GM23338 (cell line): ENCODE results near the gene KLF14. TPM values are rescaled to one million over a fixed set of nuclear protein-coding genes. Genes with fewer than 3 reads are reported as not detected.

Experiments used
- ATAC-seq: fragments of 200-7000 bp; cut with Tn5 transposase; 3 replicates; pipeline ENCODE4 v1.9.1; 2020
- DNase-seq: peaks from one replicate; pipeline ENCODE4 v3.0.0-alpha.2; 2015; ENCODE audit warnings: low spot score
- H2AFZ ChIP-seq: fragments of 200-600 bp; sonication (generic); 2 replicates; pipeline ENCODE4 v1.8.0; 2016; ENCODE audit warnings: antibody characterized with exemption, mild to moderate bottlenecking, moderate library complexity
- H3F3A ChIP-seq: fragments of 200-600 bp; sonication (generic); replicated peaks from 2 replicates; pipeline ENCODE4 v1.8.0; 2017; ENCODE audit warnings: antibody characterized with exemption, mixed run types, low read depth
- H3K27ac ChIP-seq: fragments of 200-600 bp; sonication (generic); 2 replicates; pipeline ENCODE4 v1.6.1; 2016; ENCODE audit warnings: low read depth
- H3K27me3 ChIP-seq: fragments of 200-600 bp; sonication (generic); 2 replicates; pipeline ENCODE4 v1.8.0; 2016; ENCODE audit warnings: mild to moderate bottlenecking, mixed run types, moderate library complexity; ENCODE audit not compliant: insufficient read depth
- H3K36me3 ChIP-seq: fragments of 200-600 bp; sonication (generic); 2 replicates; pipeline ENCODE4 v1.8.0; 2016; ENCODE audit warnings: mild to moderate bottlenecking; ENCODE audit not compliant: insufficient read depth
- H3K4me1 ChIP-seq: fragments of 200-600 bp; sonication (generic); 2 replicates; pipeline ENCODE4 v1.8.0; 2016; ENCODE audit warnings: mild to moderate bottlenecking, moderate library complexity; ENCODE audit not compliant: insufficient read depth
- H3K4me2 ChIP-seq: fragments of 200-600 bp; sonication (generic); 2 replicates; pipeline ENCODE4 v1.7.1; 2017; ENCODE audit warnings: mixed run types
- H3K4me3 ChIP-seq: fragments of 200-600 bp; sonication (generic); 2 replicates; pipeline ENCODE4 v1.6.1; 2016; ENCODE audit warnings: mixed run types
- H3K79me2 ChIP-seq: fragments of 200-600 bp; sonication (generic); replicated peaks from 2 replicates; pipeline ENCODE4 v1.8.0; 2017; ENCODE audit warnings: mild to moderate bottlenecking; ENCODE audit not compliant: insufficient read depth
- H3K9me2 ChIP-seq: fragments of 200-600 bp; sonication (generic); 2 replicates; pipeline ENCODE4 v1.8.0; 2017; ENCODE audit not compliant: insufficient read depth
- H4K20me1 ChIP-seq: fragments of 200-600 bp; sonication (generic); replicated peaks from 2 replicates; pipeline ENCODE4 v1.8.0; 2017; ENCODE audit warnings: mild to moderate bottlenecking; ENCODE audit not compliant: insufficient read depth
- H3K27ac Mint-ChIP-seq: 2 replicates; pipeline ENCODE4 v1.8.0; 2020; ENCODE audit warnings: inconsistent platforms, mild to moderate bottlenecking, moderate library complexity, mixed read lengths
- H3K27me3 Mint-ChIP-seq: 3 replicates; pipeline ENCODE4 v1.8.0; 2022; ENCODE audit warnings: low read depth, mild to moderate bottlenecking, moderate library complexity, mixed read lengths, inconsistent platforms; ENCODE audit not compliant: insufficient read depth, poor library complexity
- H3K36me3 Mint-ChIP-seq: 3 replicates; pipeline ENCODE4 v1.8.0; 2021; ENCODE audit warnings: low read depth, mild to moderate bottlenecking, inconsistent platforms, moderate library complexity, mixed read lengths
- H3K4me1 Mint-ChIP-seq: 3 replicates; pipeline ENCODE4 v1.8.0; 2020; ENCODE audit warnings: mild to moderate bottlenecking, inconsistent platforms, mixed read lengths
- H3K4me3 Mint-ChIP-seq: 3 replicates; pipeline ENCODE4 v1.8.0; 2021; ENCODE audit warnings: moderate library complexity, mild to moderate bottlenecking, inconsistent platforms, mixed read lengths
- H3K9me3 Mint-ChIP-seq: 3 replicates; pipeline ENCODE4 v1.8.0; 2020; ENCODE audit warnings: moderate library complexity, mild to moderate bottlenecking, inconsistent platforms, mixed read lengths
- CREB1 ChIP-seq: fragments of 250-450 bp; sonication (Bioruptor Pico); IDR thresholded peaks from 2 replicates; pipeline ENCODE4 v1.5.0; 2020; ENCODE audit warnings: low read depth, mild to moderate bottlenecking, moderate library complexity
- EZH2 ChIP-seq: fragments of 200-600 bp; sonication (generic); IDR thresholded peaks from one replicate; pipeline ENCODE4 v1.8.0; 2017; ENCODE audit warnings: antibody characterized with exemption, mild to moderate bottlenecking, low read depth; ENCODE audit not compliant: unreplicated experiment
- EZH2phosphoT487 ChIP-seq: fragments of 200-600 bp; sonication (generic); IDR thresholded peaks from one replicate; pipeline ENCODE4 v1.8.1; 2018; ENCODE audit warnings: antibody characterized with exemption; ENCODE audit not compliant: unreplicated experiment
- JUNB ChIP-seq: IDR thresholded peaks from one replicate; pipeline ENCODE4 v1.6.1; 2016; ENCODE audit warnings: antibody characterized with exemption; ENCODE audit not compliant: unreplicated experiment
- POLR2AphosphoS5 ChIP-seq: IDR thresholded peaks from 2 replicates; pipeline ENCODE4 v1.6.1; 2016; ENCODE audit warnings: antibody characterized with exemption, low read depth
- STAT1 ChIP-seq: IDR thresholded peaks from one replicate; pipeline ENCODE4 v1.6.1; 2016; ENCODE audit warnings: antibody characterized with exemption; ENCODE audit not compliant: unreplicated experiment
- ZNF114 ChIP-seq: fragments of 250-450 bp; sonication (Bioruptor Pico); IDR thresholded peaks from 2 replicates; pipeline ENCODE4 v1.5.0; 2020; ENCODE audit warnings: mild to moderate bottlenecking, moderate library complexity
- ZNF331 ChIP-seq: fragments of 250-450 bp; sonication (Bioruptor Pico); IDR thresholded peaks from 2 replicates; pipeline ENCODE4 v1.5.0; 2020; ENCODE audit warnings: low read depth, mild to moderate bottlenecking, moderate library complexity
- polyA plus RNA-seq: library from polyadenylated mRNA; unstranded; fragments of >200 nt; fragmentation: Nextera tagmentation; extraction: Ambion mirVana; gene quantifications from 2 replicates; pipeline ENCODE4 v1.2.1, GENCODE V29; 2016
- total RNA-seq: library from RNA; depleted of rRNA; stranded (reverse); fragments of >200 nt; shearing (Covaris generic); gene quantifications from 2 replicates; pipeline ENCODE4 v1.2.3, GENCODE V29; 2014
- TF ChIP-seq, protein P1 (sequence below), 2 experiments: fragments of 200-600 bp in 1 of 2; sonication (generic) in 1 of 2; conservative IDR thresholded peaks; 2 replicates each; pipeline versions ENCODE4 v1.5.1 to v1.6.1; 2016 to 2017; ENCODE audit warnings: antibody characterized with exemption in 2 of 2, low read depth in 2 of 2, mild to moderate bottlenecking in 2 of 2, moderate library complexity in 1 of 2
- TF ChIP-seq, protein P2 (sequence below): IDR thresholded peaks from one replicate; pipeline ENCODE4 v1.6.1; 2018; ENCODE audit warnings: antibody characterized with exemption; ENCODE audit not compliant: unreplicated experiment
- TF ChIP-seq, protein P3 (sequence below): fragments of 250-450 bp; sonication (Bioruptor Pico); IDR thresholded peaks from 2 replicates; pipeline ENCODE4 v1.5.0; 2020; ENCODE audit warnings: mild to moderate bottlenecking, moderate library complexity

The KLF14 gene
- total and polyA plus RNA-seq, 2 experiments from 2014 or later = not detected

DNA sequence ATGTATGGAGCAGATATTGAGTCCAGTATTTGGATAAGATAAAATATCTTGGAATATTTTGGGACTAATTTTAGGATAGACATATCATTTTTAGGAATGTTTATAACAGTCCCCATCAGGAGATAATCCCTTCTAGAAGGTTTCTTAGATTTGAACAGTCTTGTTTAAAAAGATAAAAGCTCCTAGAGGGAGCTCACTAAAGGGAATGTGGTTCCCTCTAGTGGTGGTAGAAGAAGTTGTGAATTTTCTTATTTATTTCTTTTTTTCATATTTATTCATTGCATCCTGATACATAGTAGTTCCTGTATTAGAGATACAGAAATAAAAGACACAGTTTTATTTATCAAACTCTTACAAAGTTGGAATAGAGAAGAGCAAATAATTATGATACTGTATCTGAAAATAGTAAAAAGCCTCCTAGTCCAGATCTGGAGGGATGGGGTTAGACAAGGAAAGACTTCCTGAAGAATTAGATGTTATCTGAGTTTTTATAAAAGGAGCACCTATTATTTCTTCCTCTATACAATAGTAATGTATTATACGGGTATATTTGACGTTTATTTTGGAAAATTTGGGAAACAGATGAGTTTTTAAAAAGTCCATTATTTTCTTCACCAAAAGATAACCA, 24.5 kb upstream of the KLF14 start:
- no peaks in the 10 kb centered on the region for H3K4me1 Mint-ChIP-seq
- Histone ChIP-seq H3K4me1 (no peaks in the 10 kb centered on the region), H3K27ac (no peak overlapping the region), H3K27me3 (no peaks in the 10 kb centered on the region), H4K20me1 (no peaks in the 10 kb centered on the region), H3K79me2 (no peaks in the 10 kb centered on the region), H3F3A (no peaks in the 10 kb centered on the region), H2AFZ (no peak overlapping the region), H3K4me3 (no peak overlapping the region), H3K4me2 (no peak overlapping the region), H3K9me2 (no peaks in the 10 kb centered on the region), H3K36me3 (no peaks in the 10 kb centered on the region)
- H3K4me3 Mint-ChIP-seq = no peak overlapping the region
- TF ChIP-seq, protein P1, sequence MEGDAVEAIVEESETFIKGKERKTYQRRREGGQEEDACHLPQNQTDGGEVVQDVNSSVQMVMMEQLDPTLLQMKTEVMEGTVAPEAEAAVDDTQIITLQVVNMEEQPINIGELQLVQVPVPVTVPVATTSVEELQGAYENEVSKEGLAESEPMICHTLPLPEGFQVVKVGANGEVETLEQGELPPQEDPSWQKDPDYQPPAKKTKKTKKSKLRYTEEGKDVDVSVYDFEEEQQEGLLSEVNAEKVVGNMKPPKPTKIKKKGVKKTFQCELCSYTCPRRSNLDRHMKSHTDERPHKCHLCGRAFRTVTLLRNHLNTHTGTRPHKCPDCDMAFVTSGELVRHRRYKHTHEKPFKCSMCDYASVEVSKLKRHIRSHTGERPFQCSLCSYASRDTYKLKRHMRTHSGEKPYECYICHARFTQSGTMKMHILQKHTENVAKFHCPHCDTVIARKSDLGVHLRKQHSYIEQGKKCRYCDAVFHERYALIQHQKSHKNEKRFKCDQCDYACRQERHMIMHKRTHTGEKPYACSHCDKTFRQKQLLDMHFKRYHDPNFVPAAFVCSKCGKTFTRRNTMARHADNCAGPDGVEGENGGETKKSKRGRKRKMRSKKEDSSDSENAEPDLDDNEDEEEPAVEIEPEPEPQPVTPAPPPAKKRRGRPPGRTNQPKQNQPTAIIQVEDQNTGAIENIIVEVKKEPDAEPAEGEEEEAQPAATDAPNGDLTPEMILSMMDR (conservative IDR thresholded peaks at IDR 0.05; ENCODE audit: low read depth in 2 of 2) = peak in 1 of 2 experiments; percentile 91
- TF ChIP-seq EZH2 = no peak
- H3K27me3 Mint-ChIP-seq = peaks cover 3% of the 10 kb centered on the region
- no peak overlapping the region for H3K27ac Mint-ChIP-seq
- no peak; the same call in 1 of the 3 replicates for ATAC-seq
- no peaks in the 10 kb centered on the region for H3K9me3 Mint-ChIP-seq
- H3K36me3 Mint-ChIP-seq = no peaks in the 10 kb centered on the region
- DNase-seq = peak; percentile 68

DNA sequence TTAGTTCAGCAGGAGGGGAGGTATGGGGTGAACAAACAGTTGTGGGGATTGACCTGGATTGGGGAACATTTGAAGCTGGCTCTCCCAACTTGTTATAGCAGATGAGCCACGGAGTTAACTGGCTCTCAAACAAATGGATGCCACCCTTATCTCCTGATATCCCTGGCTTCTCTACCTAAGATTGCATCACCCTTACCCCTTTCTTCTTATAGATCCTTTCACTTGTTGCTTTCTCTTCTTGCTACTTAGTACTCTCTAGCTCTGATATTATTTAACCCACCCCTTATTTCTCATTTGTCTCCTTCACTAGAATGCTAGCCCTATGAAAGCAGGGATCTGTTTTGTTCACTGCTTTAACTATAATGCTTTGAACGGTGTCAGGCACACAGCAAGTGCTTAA, 22.3 kb upstream of the KLF14 start:
- H3K4me2 ChIP-seq = no peak overlapping the region
- Mint-ChIP-seq H3K27me3 (peaks cover 3% of the 10 kb centered on the region), H3K27ac (no peak overlapping the region), H3K36me3 (no peaks in the 10 kb centered on the region), H3K4me1 (no peaks in the 10 kb centered on the region), H3K4me3 (no peak overlapping the region), H3K9me3 (no peaks in the 10 kb centered on the region)
- DNase-seq = no peak
- no peak for TF ChIP-seq JUNB
- TF ChIP-seq, protein P2, sequence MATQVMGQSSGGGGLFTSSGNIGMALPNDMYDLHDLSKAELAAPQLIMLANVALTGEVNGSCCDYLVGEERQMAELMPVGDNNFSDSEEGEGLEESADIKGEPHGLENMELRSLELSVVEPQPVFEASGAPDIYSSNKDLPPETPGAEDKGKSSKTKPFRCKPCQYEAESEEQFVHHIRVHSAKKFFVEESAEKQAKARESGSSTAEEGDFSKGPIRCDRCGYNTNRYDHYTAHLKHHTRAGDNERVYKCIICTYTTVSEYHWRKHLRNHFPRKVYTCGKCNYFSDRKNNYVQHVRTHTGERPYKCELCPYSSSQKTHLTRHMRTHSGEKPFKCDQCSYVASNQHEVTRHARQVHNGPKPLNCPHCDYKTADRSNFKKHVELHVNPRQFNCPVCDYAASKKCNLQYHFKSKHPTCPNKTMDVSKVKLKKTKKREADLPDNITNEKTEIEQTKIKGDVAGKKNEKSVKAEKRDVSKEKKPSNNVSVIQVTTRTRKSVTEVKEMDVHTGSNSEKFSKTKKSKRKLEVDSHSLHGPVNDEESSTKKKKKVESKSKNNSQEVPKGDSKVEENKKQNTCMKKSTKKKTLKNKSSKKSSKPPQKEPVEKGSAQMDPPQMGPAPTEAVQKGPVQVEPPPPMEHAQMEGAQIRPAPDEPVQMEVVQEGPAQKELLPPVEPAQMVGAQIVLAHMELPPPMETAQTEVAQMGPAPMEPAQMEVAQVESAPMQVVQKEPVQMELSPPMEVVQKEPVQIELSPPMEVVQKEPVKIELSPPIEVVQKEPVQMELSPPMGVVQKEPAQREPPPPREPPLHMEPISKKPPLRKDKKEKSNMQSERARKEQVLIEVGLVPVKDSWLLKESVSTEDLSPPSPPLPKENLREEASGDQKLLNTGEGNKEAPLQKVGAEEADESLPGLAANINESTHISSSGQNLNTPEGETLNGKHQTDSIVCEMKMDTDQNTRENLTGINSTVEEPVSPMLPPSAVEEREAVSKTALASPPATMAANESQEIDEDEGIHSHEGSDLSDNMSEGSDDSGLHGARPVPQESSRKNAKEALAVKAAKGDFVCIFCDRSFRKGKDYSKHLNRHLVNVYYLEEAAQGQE = no peak
- no peak for TF ChIP-seq POLR2AphosphoS5
- no peak for TF ChIP-seq ZNF331 (CRISPR knock-in tag)
- TF ChIP-seq CREB1 = no peak
- TF ChIP-seq ZNF114 (CRISPR knock-in tag) = no peak
- no peak for TF ChIP-seq EZH2phosphoT487
- TF ChIP-seq, protein P3, sequence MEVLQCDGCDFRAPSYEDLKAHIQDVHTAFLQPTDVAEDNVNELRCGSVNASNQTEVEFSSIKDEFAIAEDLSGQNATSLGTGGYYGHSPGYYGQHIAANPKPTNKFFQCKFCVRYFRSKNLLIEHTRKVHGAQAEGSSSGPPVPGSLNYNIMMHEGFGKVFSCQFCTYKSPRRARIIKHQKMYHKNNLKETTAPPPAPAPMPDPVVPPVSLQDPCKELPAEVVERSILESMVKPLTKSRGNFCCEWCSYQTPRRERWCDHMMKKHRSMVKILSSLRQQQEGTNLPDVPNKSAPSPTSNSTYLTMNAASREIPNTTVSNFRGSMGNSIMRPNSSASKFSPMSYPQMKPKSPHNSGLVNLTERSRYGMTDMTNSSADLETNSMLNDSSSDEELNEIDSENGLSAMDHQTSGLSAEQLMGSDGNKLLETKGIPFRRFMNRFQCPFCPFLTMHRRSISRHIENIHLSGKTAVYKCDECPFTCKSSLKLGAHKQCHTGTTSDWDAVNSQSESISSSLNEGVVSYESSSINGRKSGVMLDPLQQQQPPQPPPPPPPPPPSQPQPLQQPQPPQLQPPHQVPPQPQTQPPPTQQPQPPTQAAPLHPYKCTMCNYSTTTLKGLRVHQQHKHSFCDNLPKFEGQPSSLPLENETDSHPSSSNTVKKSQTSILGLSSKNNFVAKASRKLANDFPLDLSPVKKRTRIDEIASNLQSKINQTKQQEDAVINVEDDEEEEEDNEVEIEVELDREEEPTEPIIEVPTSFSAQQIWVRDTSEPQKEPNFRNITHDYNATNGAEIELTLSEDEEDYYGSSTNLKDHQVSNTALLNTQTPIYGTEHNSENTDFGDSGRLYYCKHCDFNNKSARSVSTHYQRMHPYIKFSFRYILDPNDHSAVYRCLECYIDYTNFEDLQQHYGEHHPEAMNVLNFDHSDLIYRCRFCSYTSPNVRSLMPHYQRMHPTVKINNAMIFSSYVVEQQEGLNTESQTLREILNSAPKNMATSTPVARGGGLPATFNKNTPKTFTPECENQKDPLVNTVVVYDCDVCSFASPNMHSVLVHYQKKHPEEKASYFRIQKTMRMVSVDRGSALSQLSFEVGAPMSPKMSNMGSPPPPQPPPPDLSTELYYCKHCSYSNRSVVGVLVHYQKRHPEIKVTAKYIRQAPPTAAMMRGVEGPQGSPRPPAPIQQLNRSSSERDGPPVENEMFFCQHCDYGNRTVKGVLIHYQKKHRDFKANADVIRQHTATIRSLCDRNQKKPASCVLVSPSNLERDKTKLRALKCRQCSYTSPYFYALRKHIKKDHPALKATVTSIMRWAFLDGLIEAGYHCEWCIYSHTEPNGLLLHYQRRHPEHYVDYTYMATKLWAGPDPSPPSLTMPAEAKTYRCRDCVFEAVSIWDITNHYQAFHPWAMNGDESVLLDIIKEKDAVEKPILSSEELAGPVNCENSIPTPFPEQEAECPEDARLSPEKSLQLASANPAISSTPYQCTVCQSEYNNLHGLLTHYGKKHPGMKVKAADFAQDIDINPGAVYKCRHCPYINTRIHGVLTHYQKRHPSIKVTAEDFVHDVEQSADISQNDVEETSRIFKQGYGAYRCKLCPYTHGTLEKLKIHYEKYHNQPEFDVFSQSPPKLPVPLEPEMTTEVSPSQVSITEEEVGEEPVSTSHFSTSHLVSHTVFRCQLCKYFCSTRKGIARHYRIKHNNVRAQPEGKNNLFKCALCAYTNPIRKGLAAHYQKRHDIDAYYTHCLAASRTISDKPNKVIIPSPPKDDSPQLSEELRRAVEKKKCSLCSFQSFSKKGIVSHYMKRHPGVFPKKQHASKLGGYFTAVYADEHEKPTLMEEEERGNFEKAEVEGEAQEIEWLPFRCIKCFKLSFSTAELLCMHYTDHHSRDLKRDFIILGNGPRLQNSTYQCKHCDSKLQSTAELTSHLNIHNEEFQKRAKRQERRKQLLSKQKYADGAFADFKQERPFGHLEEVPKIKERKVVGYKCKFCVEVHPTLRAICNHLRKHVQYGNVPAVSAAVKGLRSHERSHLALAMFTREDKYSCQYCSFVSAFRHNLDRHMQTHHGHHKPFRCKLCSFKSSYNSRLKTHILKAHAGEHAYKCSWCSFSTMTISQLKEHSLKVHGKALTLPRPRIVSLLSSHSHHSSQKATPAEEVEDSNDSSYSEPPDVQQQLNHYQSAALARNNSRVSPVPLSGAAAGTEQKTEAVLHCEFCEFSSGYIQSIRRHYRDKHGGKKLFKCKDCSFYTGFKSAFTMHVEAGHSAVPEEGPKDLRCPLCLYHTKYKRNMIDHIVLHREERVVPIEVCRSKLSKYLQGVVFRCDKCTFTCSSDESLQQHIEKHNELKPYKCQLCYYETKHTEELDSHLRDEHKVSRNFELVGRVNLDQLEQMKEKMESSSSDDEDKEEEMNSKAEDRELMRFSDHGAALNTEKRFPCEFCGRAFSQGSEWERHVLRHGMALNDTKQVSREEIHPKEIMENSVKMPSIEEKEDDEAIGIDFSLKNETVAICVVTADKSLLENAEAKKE (CRISPR knock-in tag) = no peak
- TF ChIP-seq STAT1 = no peak
- H4K20me1 ChIP-seq = no peaks in the 10 kb centered on the region
- no peaks in the 10 kb centered on the region for H3F3A ChIP-seq
- no peaks in the 10 kb centered on the region for H3K4me1 ChIP-seq
- no peaks in the 10 kb centered on the region for H3K36me3 ChIP-seq
- H3K79me2 ChIP-seq = no peaks in the 10 kb centered on the region
- H2AFZ ChIP-seq = peak overlapping the region; percentile 44; the same call in 1 of the 2 replicates
- H3K27ac ChIP-seq = no peak overlapping the region
- H3K4me3 ChIP-seq = no peak overlapping the region
- ATAC-seq = no peak
- no peaks in the 10 kb centered on the region for H3K9me2 ChIP-seq
- no peaks in the 10 kb centered on the region for H3K27me3 ChIP-seq
